Duodenal mucosa (tissue), 2 donors: ENCODE results near the gene RORB.
"Not testable (repeated sequence)": the region's sequence is repeated elsewhere in the genome, so short reads cannot be mapped to it uniquely, and the experiment has no call there.

Source experiments
- H3K27ac ChIP-seq: one replicate; pipeline ENCODE4 v1.7.0; 2013; ENCODE audit warnings: low read depth, low read length
- H3K27me3 ChIP-seq, 2 donors: one replicate each; pipeline ENCODE4 v1.7.0; 2013; ENCODE audit warnings: low read length in 2 of 2, control low read depth in 1 of 2; ENCODE audit not compliant: insufficient read depth in 2 of 2, control insufficient read depth in 1 of 2
- H3K36me3 ChIP-seq, 2 donors: one replicate each; pipeline ENCODE4 v1.7.0; 2013; ENCODE audit warnings: low read length in 2 of 2, control low read depth in 1 of 2; ENCODE audit not compliant: insufficient read depth in 2 of 2, control insufficient read depth in 1 of 2
- H3K4me1 ChIP-seq, 2 donors: one replicate each; pipeline ENCODE4 v1.7.0; 2013; ENCODE audit warnings: low read length in 2 of 2, control low read depth in 1 of 2; ENCODE audit not compliant: insufficient read depth in 2 of 2, control insufficient read depth in 1 of 2
- H3K4me3 ChIP-seq, 2 donors: one replicate each; pipeline ENCODE4 v1.7.0; 2013; ENCODE audit warnings: low read length in 2 of 2, low read depth in 1 of 2
- H3K9ac ChIP-seq, 2 donors: one replicate each; pipeline ENCODE4 v1.7.0; 2013; ENCODE audit warnings: low read length in 2 of 2, low read depth in 1 of 2
- H3K9me3 ChIP-seq, 2 donors: one replicate each; pipeline ENCODE4 v1.7.0; 2013; ENCODE audit warnings: low read length in 2 of 2, control low read depth in 1 of 2; ENCODE audit not compliant: control insufficient read depth in 1 of 2

RORB gene

DNA sequence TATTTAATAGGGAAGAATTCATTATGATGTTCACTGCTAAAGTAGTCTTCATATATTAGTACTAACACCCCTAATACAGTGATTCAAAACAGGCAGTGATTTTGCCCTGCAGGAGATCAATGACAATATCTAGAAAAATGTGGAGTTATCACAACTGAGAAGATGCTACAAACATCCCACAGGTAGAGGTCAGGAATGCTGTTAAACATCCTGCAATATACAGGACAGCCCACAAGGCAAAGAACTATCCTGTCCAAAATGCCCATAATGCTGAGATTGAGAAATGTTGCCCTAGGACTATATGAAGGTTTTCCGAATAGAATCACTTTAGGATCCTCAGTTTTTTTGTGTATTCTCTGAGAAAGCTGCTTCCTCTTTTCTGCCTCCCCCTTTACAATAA is 15.3 kb downstream of the RORB start:
- Histone ChIP-seq H3K36me3 (no peaks in the 10 kb centered on the region), H3K4me3 (no peak overlapping the region), H3K27me3 (peaks cover 0 to 2% of the 10 kb centered on the region in 2 donors), H3K27ac (no peak overlapping the region), H3K9me3 (no peaks in the 10 kb centered on the region), H3K9ac (no peak overlapping the region), H3K4me1 (no peaks in the 10 kb centered on the region)

DNA sequence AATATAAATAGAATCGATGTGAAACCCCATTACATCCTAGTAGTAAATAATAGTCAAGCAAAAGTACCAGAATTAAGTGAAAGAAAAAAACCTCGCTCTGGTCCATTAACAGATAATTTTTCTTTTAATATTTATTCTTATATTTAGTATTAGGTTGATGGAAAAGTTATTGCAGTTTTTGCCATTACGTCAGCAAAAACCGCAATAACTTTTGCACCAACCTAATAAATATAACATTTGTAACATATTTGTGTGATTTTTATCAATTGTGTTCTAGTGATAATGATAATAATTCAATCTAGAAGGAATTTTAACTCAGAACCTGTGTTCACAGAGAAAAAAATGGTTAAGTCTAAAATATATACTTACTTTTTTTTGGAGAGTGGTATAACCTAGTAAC is 16.1 kb downstream of the RORB start:
- no peaks in the 10 kb centered on the region for H3K4me1 ChIP-seq

DNA sequence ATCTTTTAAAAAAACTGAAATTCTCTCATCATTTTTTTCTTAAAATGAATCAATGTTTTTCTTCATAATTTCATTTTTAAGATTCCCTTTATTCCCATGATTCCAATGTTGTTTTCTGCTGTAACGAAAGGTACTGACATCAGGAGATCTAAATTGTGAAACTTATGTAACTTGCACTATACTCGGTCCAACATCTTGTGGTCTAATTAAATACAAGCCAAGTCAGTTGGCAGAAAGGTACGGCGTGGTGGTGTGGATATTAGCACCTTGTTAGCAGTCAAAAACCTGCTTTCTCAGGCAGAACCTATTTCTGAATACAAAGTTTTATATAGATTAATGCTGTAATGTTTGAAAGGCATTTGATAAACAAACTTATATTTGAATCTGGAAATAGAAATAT is 20.1 kb downstream of the RORB start:
- no peak overlapping the region for H3K27ac ChIP-seq
- no peaks in the 10 kb centered on the region for H3K4me1 ChIP-seq
- no peak overlapping the region for H3K9ac ChIP-seq
- no peaks in the 10 kb centered on the region for H3K9me3 ChIP-seq
- no peaks in the 10 kb centered on the region for H3K27me3 ChIP-seq
- no peaks in the 10 kb centered on the region for H3K36me3 ChIP-seq
- H3K4me3 ChIP-seq, result no peak overlapping the region

More for the DNA sequence above, 16.1 kb downstream of the RORB start:
- Histone ChIP-seq H3K27ac (no peak overlapping the region), H3K27me3 (no peaks in the 10 kb centered on the region), H3K9me3 (no peaks in the 10 kb centered on the region), H3K9ac (no peak overlapping the region), H3K36me3 (no peaks in the 10 kb centered on the region), H3K4me3 (no peak overlapping the region)

DNA sequence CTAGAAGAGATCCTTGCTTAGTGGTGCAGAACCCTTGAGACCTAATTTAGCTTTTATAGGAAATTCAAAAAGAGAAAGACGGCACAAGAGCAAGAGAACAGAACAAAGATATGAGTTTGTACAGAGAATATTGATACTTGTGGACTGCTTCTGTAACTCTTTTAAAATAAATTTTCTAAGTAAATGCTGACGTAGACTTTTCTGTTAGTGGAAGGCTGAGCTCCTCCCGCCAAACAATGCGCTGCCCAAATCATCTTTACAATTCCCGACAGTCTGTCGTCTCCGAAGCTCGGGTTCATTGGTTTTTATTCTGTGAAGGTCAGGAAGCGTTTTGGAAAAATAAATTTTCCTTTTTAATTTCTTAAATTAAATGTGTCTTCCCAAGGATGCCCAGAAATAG is 22.3 kb downstream of the RORB start:
- Histone ChIP-seq H3K36me3 (no peaks in the 10 kb centered on the region), H3K9ac (no peak overlapping the region), H3K9me3 (no peaks in the 10 kb centered on the region), H3K4me3 (no peak overlapping the region), H3K27me3 (no peaks in the 10 kb centered on the region), H3K4me1 (no peaks in the 10 kb centered on the region), H3K27ac (no peak overlapping the region)

DNA sequence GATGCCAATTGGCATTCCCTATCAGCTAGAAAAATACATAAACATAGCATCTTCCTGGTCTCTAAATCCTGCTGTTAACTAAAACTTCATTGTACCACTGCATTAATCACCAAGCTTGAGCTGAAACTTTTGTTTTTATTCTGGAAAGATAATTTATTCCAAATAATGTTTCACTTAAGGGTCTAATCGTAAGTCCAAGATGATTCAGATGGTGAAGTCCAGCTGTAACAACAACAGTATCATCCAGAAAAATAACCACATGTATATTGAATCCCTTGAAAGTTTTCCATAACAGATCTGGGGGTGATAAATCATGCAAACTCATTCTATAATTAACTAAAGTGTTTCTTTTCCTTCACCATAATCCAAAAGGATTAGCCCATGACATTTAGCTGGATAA is 23.9 kb downstream of the RORB start:
- no peaks in the 10 kb centered on the region for H3K4me1 ChIP-seq
- no peaks in the 10 kb centered on the region for H3K9me3 ChIP-seq
- no peaks in the 10 kb centered on the region for H3K36me3 ChIP-seq
- H3K9ac ChIP-seq, result no peak overlapping the region
- H3K27me3 ChIP-seq, result peaks cover 0 to 2% of the 10 kb centered on the region in 2 donors
- H3K4me3 ChIP-seq, result no peak overlapping the region
- no peak overlapping the region for H3K27ac ChIP-seq

DNA sequence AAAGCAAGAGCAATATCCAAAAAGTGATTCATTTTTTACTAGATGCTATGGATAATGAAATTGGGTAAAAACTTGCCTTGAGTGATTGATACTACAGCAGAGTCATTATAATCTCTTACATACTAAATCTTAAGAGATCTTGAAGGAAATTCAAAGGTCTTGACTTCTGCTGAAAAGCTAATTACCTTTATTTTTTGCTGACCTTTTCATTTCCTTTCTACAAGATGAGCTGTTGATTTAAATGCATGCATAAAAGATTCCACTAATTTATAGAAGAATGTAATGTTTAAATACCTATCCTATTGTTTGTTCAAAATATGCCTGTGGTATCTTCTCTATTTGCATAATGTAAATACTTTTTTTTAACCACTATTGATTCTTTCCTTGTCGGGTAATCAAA is 27.2 kb downstream of the RORB start:
- no peaks in the 10 kb centered on the region for H3K36me3 ChIP-seq
- no peak overlapping the region for H3K9ac ChIP-seq
- H3K27ac ChIP-seq, result no peak overlapping the region
- peaks cover 0 to 2% of the 10 kb centered on the region in 2 donors for H3K27me3 ChIP-seq
- no peaks in the 10 kb centered on the region for H3K4me1 ChIP-seq
- no peaks in the 10 kb centered on the region for H3K9me3 ChIP-seq
- H3K4me3 ChIP-seq, result no peak overlapping the region

DNA sequence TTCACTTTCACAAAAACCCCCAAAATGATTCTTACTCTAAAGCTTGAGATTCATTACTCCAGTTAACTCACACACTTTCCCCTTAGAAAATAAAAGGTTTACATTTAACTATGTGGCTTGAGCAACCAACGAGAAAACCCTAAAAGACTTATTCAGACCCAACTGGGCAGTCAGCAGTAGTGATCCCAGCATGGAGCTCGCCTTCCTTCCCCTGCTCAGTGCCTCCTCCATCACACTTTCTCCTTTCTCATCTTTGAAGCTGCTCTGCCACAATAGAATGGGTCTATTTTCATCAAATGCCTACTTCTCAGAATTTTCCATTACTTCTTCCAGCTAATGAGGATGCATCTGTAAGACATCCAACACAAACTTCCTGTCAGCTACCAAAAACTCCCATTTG is 29.1 kb downstream of the RORB start:
- no peaks in the 10 kb centered on the region for H3K9me3 ChIP-seq
- peaks cover 0 to 2% of the 10 kb centered on the region in 2 donors for H3K27me3 ChIP-seq
- no peak overlapping the region for H3K27ac ChIP-seq
- H3K9ac ChIP-seq, result no peak overlapping the region
- H3K4me3 ChIP-seq, result no peak overlapping the region
- no peaks in the 10 kb centered on the region for H3K4me1 ChIP-seq
- H3K36me3 ChIP-seq, result no peaks in the 10 kb centered on the region

DNA sequence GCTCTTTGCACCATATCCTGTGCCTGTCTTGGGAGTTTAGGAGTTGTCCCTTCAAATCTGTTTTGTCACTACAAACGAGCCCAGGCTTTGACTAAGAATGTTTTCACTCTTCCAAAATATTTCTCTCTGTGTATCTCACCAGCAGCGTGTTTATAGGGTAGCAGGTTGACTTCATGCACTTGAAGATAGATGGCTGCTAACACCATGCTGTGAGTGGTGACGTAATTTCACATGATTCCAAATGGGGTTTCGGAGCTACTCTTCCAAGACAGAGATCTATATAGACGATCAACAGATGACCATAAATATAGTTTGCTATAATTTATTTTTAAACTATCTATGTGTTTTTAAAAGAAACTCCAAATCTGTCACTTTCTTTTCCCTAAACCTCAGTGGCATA is 30.6 kb downstream of the RORB start:
- Histone ChIP-seq H3K9ac (no peak overlapping the region), H3K4me1 (no peaks in the 10 kb centered on the region), H3K36me3 (no peaks in the 10 kb centered on the region), H3K27me3 (peaks cover 0 to 2% of the 10 kb centered on the region in 2 donors), H3K9me3 (no peaks in the 10 kb centered on the region), H3K27ac (no peak overlapping the region), H3K4me3 (no peak overlapping the region)

DNA sequence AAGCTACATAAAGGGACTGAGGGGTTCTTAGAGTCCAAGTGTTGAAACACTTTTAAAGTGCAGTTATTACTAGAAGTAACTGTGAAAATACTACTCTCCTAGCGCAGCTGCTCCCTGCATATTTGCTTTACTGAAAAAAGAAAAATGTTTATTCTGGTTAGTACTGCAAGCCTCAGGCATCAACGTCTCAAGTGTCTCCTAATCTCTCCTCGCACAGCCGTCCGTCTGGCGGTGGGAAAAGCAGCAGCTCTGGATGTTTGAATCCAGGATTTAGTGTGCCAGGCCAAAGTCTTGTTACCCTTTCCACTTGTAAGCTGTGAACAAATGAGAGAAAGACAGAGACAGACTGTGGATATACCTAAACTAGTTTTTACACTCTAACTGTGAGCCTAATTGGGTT is 31.1 kb downstream of the RORB start:
- Histone ChIP-seq H3K9ac (no peak overlapping the region), H3K27ac (no peak overlapping the region), H3K36me3 (no peaks in the 10 kb centered on the region), H3K4me1 (no peaks in the 10 kb centered on the region), H3K4me3 (no peak overlapping the region), H3K27me3 (peaks cover 0 to 2% of the 10 kb centered on the region in 2 donors), H3K9me3 (no peaks in the 10 kb centered on the region)

DNA sequence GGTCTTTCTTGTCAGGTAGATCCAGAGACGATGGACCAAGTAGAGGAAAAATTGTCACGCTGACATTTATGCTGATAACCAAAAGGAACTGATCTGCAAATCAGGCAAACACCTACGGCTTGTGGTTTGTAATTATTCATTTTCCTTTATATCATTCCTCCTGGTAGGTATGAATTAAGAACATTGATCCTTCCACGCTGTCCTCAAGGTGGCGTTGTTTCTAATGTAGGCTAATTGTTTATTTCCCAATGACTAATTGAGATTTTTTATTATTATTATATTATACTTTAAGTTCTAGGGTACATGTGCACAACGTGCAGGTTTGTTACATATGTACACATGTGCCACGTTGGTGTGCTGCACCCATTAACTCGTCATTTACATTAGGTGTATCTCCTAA is 33.3 kb downstream of the RORB start:
- H3K4me1 ChIP-seq, H3K27me3 ChIP-seq, H3K9me3 ChIP-seq, H3K9ac ChIP-seq, H3K27ac ChIP-seq, H3K36me3 ChIP-seq, H3K4me3 ChIP-seq: not testable (repeated sequence)

DNA sequence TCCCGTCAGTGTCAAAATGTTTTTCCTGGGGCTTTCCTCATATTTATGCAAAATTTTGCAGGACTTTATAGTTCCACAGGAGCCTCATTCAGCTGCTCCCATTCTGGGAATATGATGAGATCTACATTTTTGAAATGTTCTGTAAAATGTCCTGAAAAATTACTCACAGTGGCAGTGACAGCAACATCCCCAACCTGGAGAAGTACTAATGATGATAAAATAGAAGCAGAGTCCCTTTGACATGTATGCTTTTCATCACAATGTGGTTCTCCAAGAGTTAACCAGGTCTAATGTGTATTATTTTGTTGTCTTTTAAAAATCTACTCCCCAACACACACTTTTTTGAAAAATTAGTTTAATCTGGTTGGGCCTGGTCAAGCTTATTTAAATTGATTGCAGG is 36.1 kb downstream of the RORB start:
- H3K36me3 ChIP-seq, result no peaks in the 10 kb centered on the region

More for the DNA sequence above, 36.1 kb downstream of the RORB start:
- H3K27ac ChIP-seq, result no peak overlapping the region
- H3K9ac ChIP-seq, result no peak overlapping the region
- H3K4me3 ChIP-seq, result no peak overlapping the region
- no peaks in the 10 kb centered on the region for H3K27me3 ChIP-seq
- H3K9me3 ChIP-seq, result no peaks in the 10 kb centered on the region
- no peaks in the 10 kb centered on the region for H3K4me1 ChIP-seq
